ENCODE measurements around the gene ZNF778.

ZNF778 gene

GRCh38 chr16:89194340-89195311 lies 22.9 kb upstream of the ZNF778 start:
- DNase-seq: no peak

- no peak for DNase-seq
These were observed 21.9 kb upstream of the ZNF778 start for GRCh38 chr16:89195521-89196171.

- DNase-seq: no peak
These were observed 20.4 kb upstream of the ZNF778 start for GRCh38 chr16:89197033-89197632.

- no peak for DNase-seq
These were observed 19.7 kb upstream of the ZNF778 start for GRCh38 chr16:89197633-89198416.

- DNase-seq: no peak
These were observed 18.9 kb upstream of the ZNF778 start for GRCh38 chr16:89198417-89199240.

- DNase-seq: no peak
These were observed 18.0 kb upstream of the ZNF778 start for GRCh38 chr16:89199241-89200123.

- no peak for DNase-seq
These were observed 17.2 kb upstream of the ZNF778 start, which contains the start of gene SLC22A31 for GRCh38 chr16:89200124-89200849. Gene SLC22A31, minus strand, starts transcription at chr16:89200537. Its CDS starts 36 bp downstream, at chr16:89200501.

- DNase-seq: no peak
These were observed 16.6 kb upstream of the ZNF778 start for GRCh38 chr16:89200850-89201411.

GRCh38 chr16:89201439-89202377 lies 15.8 kb upstream of the ZNF778 start:
- DNase-seq: peak; percentile 66

GRCh38 chr16:89202422-89203215 lies 14.9 kb upstream of the ZNF778 start:
- no peak for DNase-seq

- no peak for DNase-seq
These were observed 9.5 kb upstream of the ZNF778 start for GRCh38 chr16:89207993-89208392.

- DNase-seq: no peak
These were observed 7.9 kb upstream of the ZNF778 start for GRCh38 chr16:89209522-89210044.

- DNase-seq: no peak
These were observed 7.2 kb upstream of the ZNF778 start for GRCh38 chr16:89210165-89210903.

- no peak for DNase-seq
These were observed 6.5 kb upstream of the ZNF778 start for GRCh38 chr16:89210904-89211515.

GRCh38 chr16:89216315-89217137 lies 977 bp upstream of the ZNF778 start:
- peak; percentile 70 for DNase-seq
